ENCODE measurements around the gene MMD.

GRCh38 chr17:55442953-55443683, 21.5 kb upstream of the MMD start:
- TF ChIP-seq, protein P1, sequence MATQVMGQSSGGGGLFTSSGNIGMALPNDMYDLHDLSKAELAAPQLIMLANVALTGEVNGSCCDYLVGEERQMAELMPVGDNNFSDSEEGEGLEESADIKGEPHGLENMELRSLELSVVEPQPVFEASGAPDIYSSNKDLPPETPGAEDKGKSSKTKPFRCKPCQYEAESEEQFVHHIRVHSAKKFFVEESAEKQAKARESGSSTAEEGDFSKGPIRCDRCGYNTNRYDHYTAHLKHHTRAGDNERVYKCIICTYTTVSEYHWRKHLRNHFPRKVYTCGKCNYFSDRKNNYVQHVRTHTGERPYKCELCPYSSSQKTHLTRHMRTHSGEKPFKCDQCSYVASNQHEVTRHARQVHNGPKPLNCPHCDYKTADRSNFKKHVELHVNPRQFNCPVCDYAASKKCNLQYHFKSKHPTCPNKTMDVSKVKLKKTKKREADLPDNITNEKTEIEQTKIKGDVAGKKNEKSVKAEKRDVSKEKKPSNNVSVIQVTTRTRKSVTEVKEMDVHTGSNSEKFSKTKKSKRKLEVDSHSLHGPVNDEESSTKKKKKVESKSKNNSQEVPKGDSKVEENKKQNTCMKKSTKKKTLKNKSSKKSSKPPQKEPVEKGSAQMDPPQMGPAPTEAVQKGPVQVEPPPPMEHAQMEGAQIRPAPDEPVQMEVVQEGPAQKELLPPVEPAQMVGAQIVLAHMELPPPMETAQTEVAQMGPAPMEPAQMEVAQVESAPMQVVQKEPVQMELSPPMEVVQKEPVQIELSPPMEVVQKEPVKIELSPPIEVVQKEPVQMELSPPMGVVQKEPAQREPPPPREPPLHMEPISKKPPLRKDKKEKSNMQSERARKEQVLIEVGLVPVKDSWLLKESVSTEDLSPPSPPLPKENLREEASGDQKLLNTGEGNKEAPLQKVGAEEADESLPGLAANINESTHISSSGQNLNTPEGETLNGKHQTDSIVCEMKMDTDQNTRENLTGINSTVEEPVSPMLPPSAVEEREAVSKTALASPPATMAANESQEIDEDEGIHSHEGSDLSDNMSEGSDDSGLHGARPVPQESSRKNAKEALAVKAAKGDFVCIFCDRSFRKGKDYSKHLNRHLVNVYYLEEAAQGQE (IDR thresholded peaks at IDR 0.05; ENCODE audit: low read depth), result no peak
- no peak for TF ChIP-seq MAX (IDR thresholded peaks at IDR 0.05)
- no peak for TF ChIP-seq NFIC (IDR thresholded peaks at IDR 0.05)
- no peak for TF ChIP-seq TAF1 (IDR thresholded peaks at IDR 0.05; ENCODE audit: low read depth)
- TF ChIP-seq YY1 (IDR thresholded peaks at IDR 0.05; ENCODE audit: low read depth), result no peak
- no peak for TF ChIP-seq EP300 (IDR thresholded peaks at IDR 0.05; ENCODE audit: borderline replicate concordance)
- TF ChIP-seq TEAD4 (IDR thresholded peaks at IDR 0.05), result no peak
- TF ChIP-seq ZBTB7A (IDR thresholded peaks at IDR 0.05; ENCODE audit: low read depth), result no peak
- no peak for TF ChIP-seq CEBPB (IDR thresholded peaks at IDR 0.05)
- no peak for TF ChIP-seq CREB1 (IDR thresholded peaks at IDR 0.05; ENCODE audit: low read depth)
- TF ChIP-seq, protein P2, sequence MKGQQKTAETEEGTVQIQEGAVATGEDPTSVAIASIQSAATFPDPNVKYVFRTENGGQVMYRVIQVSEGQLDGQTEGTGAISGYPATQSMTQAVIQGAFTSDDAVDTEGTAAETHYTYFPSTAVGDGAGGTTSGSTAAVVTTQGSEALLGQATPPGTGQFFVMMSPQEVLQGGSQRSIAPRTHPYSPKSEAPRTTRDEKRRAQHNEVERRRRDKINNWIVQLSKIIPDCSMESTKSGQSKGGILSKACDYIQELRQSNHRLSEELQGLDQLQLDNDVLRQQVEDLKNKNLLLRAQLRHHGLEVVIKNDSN (IDR thresholded peaks at IDR 0.05), result no peak
- no peak for TF ChIP-seq RAD21 (IDR thresholded peaks at IDR 0.05; ENCODE audit: low read depth)
